Skeletal muscle satellite cell (primary cell): ENCODE data around the gene PUM1.

ENCODE experiments used
- H3K27me3 ChIP-seq: 2 replicates; pipeline ENCODE4 v1.7.0; 2013; ENCODE audit warnings: low read length; ENCODE audit not compliant: control insufficient read depth, insufficient read depth
- H3K36me3 ChIP-seq: 2 replicates; pipeline ENCODE4 v1.7.0; 2013; ENCODE audit warnings: mild to moderate bottlenecking, control low read depth, low read length; ENCODE audit not compliant: insufficient read depth
- H3K4me1 ChIP-seq: 2 replicates; pipeline ENCODE4 v1.7.0; 2013; ENCODE audit warnings: low read length; ENCODE audit not compliant: control insufficient read depth, insufficient read depth
- H3K4me2 ChIP-seq: 2 replicates; pipeline ENCODE4 v1.7.0; 2013; ENCODE audit warnings: mild to moderate bottlenecking, low read length
- H3K4me3 ChIP-seq: 2 replicates; pipeline ENCODE4 v1.7.0; 2013; ENCODE audit warnings: low read length
- H3K9ac ChIP-seq: 2 replicates; pipeline ENCODE4 v1.7.0; 2013; ENCODE audit warnings: mild to moderate bottlenecking, low read depth, low read length, moderate library complexity
- H3K9me3 ChIP-seq: replicated peaks from 2 replicates; pipeline ENCODE4 v1.7.0; 2013; ENCODE audit warnings: mild to moderate bottlenecking, control low read depth, low read length

The PUM1 gene

DNA sequence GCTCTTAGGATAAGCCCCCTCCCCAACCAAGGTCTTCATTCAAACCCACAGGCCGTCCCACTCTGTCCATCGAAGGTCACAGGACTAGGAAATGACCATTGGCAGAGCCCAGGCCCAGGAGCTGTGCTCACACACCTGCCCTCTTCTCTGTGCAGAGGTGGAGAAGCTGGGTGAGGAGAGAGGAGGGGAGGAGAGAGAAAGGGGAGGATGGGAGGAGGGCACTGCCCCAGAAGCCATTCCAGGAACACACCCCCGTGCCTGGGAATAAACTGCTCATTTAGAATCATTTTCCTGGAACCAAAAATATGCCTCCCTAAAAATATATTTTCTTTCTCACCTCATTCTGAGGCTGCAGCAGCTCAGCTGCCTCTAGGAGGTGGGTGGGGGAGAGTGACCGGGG lies 150.6 kb downstream of the PUM1 start:
- H3K4me1 ChIP-seq: peaks cover 24% of the 10 kb centered on the region
- no peaks in the 10 kb centered on the region for H3K36me3 ChIP-seq
- H3K4me3 ChIP-seq: no peak overlapping the region
- no peaks in the 10 kb centered on the region for H3K9me3 ChIP-seq
- H3K9ac ChIP-seq: no peak overlapping the region
- no peaks in the 10 kb centered on the region for H3K27me3 ChIP-seq
- no peak overlapping the region for H3K4me2 ChIP-seq

DNA sequence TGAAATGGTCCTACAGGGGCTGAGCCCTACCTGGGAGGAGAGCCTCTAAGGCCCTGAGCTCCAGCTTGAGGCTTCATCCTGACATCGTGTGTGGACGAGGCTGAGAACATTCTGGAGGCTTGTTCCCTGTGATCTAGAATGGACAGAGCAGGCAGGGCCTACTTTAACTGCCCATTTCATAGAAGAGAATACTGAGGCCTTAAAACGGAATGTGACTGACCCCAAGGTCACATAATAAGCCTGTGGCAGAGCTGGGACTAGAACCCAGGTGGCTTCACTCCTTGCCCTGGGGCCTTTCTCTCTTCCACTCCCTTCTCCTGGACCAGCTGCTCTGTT lies 151.0 kb downstream of the PUM1 start:
- Histone ChIP-seq H3K36me3 (no peaks in the 10 kb centered on the region), H3K4me2 (no peak overlapping the region), H3K4me3 (no peak overlapping the region), H3K27me3 (no peaks in the 10 kb centered on the region), H3K9me3 (no peaks in the 10 kb centered on the region), H3K4me1 (peaks cover 24% of the 10 kb centered on the region), H3K9ac (no peak overlapping the region)

DNA sequence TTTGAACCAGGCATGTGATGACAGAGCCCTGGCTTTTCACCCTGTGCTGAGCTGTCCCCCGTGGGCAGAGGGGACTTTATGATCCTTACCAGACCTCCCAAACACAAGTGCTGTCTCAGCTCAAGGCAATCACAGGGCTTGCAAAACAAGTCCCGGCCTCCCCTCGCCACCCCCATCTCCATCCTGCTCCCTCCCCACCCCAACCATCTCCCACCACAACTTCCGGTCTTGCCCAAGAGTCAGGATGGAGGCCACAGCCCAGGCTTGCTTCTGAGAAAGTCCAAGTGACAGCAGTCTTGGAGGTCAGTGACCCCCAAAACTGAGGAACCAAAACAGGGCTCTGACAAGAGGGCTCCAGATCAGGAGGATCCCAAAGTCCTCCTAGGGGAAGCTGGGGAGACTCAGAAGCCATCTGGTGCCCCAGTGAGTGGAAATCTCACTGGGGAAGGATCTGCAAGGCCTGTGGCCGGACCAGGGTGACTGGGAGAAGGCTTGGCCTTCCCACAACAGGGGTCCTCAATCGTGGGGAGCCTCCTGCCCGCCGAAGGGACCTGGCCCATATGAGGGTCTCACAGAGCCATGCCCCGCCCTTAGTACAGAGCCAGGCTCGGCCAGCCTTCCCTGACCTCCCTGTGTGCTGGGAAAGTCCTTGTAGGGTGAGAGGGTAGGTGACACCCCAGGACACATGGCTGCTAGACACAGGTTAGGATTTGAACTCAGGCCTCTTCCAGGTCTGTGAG lies 152.4 kb downstream of the PUM1 start:
- no peak overlapping the region for H3K4me2 ChIP-seq
- no peak overlapping the region for H3K4me3 ChIP-seq
- H3K9ac ChIP-seq: no peak overlapping the region
- H3K4me1 ChIP-seq: peaks cover 23% of the 10 kb centered on the region
- no peaks in the 10 kb centered on the region for H3K36me3 ChIP-seq
- no peaks in the 10 kb centered on the region for H3K27me3 ChIP-seq
- no peaks in the 10 kb centered on the region for H3K9me3 ChIP-seq

DNA sequence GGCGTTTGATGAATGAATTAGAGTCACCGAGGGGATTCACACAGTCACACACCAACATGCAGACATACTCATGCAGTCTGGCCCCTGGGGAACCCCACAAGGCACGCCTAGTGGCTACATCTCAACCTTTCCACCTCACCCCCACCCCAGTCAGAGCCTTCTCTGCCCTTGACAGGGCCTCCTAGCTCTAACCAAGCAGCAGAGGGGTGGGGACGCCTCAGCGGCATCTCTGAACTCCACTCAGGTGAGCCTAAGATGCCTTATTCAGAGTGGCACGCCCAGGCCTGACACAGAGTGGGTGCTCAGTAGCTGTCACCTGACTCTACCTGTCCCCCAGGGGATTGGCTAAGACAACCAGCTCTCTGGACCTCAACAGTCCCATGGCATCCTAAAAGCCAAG lies 153.3 kb downstream of the PUM1 start:
- Histone ChIP-seq H3K9me3 (no peaks in the 10 kb centered on the region), H3K4me3 (no peak overlapping the region), H3K27me3 (no peaks in the 10 kb centered on the region), H3K9ac (no peak overlapping the region), H3K36me3 (no peaks in the 10 kb centered on the region), H3K4me2 (no peak overlapping the region), H3K4me1 (peaks cover 30% of the 10 kb centered on the region)

DNA sequence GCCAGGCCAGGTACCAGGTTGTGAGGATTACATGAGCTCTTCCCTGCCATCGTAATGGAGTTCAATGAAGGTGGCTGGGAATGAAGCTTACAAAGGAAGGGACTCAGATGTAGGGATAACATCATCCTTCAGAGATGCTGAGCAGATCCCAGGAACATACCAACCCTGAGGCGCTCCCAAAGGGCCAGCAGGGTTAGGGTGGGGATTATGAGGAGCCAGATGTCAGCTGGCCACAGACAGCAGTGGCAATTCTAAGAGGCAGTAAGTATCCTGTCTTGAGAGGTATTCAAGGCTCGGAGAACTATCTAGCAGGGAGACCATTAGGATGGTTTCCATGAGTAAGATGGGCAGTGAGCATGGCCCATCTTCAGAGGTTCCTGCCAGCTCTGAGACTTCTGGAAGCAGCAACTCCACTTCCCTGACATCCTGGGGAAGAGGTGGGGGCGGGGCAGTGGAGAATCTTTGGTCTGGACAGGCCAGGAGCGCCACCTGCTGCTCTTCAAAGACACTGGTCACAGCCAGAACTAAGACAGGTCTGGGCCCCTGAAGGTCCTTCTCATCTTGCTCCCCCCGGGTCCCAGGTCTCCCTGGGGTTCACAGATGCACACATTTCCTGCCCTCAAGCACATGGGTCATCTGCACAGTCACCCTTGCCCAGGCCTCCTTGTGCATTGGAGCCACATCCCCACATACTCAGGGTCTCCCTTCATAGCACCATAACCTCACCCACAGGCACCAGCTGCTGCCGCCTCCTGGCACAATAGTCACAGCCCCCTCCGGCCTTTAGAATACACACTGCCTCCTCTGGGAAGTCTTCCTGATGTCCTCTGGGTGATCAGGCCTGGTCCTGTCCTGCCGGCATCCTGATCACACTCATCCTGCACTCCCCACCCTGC lies 154.2 kb downstream of the PUM1 start:
- Histone ChIP-seq H3K9ac (no peak overlapping the region), H3K4me1 (peaks cover 34% of the 10 kb centered on the region), H3K36me3 (no peaks in the 10 kb centered on the region), H3K27me3 (no peaks in the 10 kb centered on the region), H3K9me3 (no peaks in the 10 kb centered on the region), H3K4me2 (no peak overlapping the region), H3K4me3 (no peak overlapping the region)

DNA sequence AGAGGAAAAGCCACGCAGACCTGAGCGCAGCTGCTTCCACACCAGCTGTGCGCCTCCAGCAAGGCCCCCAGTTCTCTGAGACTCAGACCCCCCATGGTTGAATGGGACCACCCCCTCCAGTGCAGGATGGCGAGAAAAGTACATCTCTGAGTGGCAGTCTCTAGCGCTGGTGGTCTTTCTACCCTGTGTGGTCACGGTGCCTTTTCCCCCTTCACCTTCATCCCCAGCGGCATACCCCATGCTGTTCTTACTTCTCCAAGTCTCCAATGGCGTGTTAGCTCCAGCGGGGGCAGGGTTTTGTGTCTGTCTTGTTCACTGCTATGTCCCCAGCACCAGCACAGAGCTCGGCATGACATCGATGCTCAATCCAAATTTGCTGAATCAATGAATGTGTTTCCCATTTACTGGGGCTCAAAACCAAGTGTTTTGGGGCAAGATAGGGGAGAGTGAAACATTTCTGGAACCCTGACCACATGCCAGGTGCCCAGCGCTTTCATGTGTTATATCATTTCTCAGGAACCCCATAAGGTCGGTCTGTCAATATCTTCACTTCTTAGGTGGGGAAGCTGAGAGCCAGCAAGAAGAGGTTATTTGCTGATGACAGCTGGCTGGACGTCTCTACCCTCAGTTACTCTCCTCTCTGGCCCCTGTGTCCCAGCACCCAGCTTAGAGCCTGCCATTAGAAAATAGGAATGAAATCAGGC lies 156.0 kb downstream of the PUM1 start:
- H3K4me1 ChIP-seq: peaks cover 36% of the 10 kb centered on the region
- no peaks in the 10 kb centered on the region for H3K9me3 ChIP-seq
- H3K36me3 ChIP-seq: no peaks in the 10 kb centered on the region
- H3K4me3 ChIP-seq: peak overlapping the region; percentile 72
- peak overlapping the region; percentile 67 for H3K9ac ChIP-seq
- peak overlapping the region; percentile 94 for H3K4me2 ChIP-seq
- H3K27me3 ChIP-seq: no peaks in the 10 kb centered on the region

DNA sequence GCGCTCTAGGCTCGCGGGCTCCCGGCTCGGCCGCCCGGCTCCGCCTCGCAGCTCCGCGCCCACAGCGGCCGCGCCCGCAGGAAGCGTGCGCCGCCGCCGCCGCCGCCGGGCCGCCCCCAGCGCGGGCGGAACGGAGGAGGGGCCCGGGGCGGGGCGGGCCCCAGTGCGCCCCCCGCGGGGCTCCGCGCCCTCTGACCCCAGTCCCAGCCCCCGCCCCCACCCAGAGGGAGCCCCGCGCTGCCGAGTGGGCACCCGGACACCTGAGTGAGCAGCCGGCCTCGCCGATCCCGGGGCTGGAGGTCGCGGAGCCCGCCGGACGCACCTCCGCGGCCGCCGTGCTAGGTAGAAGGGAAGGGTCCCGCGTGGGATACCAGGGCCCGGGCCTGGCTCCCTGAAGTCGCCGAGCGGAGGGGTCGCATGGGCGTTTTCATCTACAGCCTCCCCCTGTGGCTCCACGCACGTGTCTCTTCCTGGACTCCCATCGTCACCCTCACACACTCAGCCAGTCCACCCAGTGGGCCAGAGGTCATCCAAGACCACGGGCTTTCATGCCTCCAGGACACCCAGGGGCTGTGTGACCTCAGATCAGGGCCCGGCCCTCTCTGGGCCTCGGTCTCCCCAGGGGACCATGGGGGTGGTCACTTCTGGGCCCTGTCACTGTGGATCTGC lies 156.7 kb downstream of the PUM1 start, which contains the start of gene SDC3:
Gene SDC3, minus strand, starts transcription at position 63 of the 669 bp plus-strand sequence. CDS start 172 bp downstream, outside the sequence.
- peak within 1 kb of the TSS; percentile 76 for H3K4me3 ChIP-seq
- no peaks in the 10 kb centered on the region for H3K36me3 ChIP-seq
- no peaks in the 10 kb centered on the region for H3K27me3 ChIP-seq
- H3K9ac ChIP-seq: peak within 1 kb of the TSS; percentile 81
- peaks cover 36% of the 10 kb centered on the region for H3K4me1 ChIP-seq
- H3K4me2 ChIP-seq: peak within 1 kb of the TSS; percentile 94
- H3K9me3 ChIP-seq: no peaks in the 10 kb centered on the region

DNA sequence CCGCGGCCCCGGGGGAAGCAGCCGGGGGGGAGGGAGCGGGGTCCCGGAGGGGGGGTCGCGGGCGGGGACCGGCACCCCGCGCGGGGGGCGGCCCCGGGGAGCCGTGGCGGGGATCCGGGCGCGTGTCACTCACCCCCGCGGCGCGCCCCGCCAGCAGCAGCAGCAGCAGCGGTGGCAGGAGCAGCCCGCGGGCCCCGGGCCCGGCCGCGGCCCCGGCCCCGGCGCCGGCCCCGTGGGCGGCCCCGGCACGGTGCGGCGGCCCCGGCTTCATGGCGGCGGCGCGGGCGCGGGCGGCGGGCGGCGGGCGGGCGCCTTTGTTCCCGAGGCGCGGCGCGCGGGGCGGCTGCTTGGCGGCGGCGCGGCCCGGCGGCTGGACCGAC lies 157.2 kb downstream of the PUM1 start:
- H3K27me3 ChIP-seq: no peaks in the 10 kb centered on the region
- H3K4me3 ChIP-seq: peak overlapping the region; percentile 76
- H3K36me3 ChIP-seq: no peaks in the 10 kb centered on the region
- peak overlapping the region; percentile 81 for H3K9ac ChIP-seq
- no peak overlapping the region for H3K4me2 ChIP-seq
- H3K9me3 ChIP-seq: no peaks in the 10 kb centered on the region
- peaks cover 36% of the 10 kb centered on the region for H3K4me1 ChIP-seq

DNA sequence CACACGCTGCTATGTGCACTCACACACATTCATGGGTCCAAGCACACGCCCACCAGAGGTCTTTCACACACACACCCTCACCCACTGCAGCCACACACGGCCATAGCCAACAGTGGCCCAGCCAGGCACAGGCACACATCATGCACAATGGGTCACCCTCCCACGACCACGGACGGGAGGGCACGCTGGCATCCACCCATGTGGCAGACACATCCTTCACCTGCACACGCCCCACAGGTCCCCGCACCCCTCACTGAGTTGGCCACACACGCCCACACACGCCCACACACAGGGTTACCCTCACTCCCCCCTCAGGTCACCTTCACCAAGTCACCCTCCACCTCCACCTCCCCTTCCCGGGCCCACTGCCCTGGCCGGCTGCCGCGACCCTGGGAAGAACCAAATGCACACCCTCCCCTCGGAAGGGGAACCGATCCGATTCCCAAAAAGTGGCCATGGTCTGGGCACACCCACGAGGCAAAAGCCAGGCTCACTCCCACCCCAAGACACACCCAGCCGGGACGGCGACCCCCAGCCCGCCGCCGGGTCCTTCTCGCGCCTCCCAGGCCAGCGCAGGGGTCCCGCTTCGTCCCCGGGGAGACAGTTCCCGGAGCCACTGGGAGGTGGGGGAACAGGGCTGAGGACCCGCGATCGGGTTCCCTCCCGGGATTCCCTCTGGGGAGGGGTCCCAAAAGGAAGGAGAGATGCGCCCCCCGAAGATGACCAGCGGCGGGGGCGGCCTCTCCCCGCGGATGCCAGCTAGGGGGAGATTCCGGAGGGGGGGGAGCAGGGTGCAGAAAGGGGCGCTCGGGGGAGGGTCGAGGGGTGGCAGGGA lies 157.8 kb downstream of the PUM1 start:
- H3K4me3 ChIP-seq: peak overlapping the region; percentile 76
- H3K9me3 ChIP-seq: no peaks in the 10 kb centered on the region
- H3K4me2 ChIP-seq: peak overlapping the region; percentile 93
- peak overlapping the region; percentile 81 for H3K9ac ChIP-seq
- H3K27me3 ChIP-seq: no peaks in the 10 kb centered on the region
- peaks cover 37% of the 10 kb centered on the region for H3K4me1 ChIP-seq
- H3K36me3 ChIP-seq: no peaks in the 10 kb centered on the region

DNA sequence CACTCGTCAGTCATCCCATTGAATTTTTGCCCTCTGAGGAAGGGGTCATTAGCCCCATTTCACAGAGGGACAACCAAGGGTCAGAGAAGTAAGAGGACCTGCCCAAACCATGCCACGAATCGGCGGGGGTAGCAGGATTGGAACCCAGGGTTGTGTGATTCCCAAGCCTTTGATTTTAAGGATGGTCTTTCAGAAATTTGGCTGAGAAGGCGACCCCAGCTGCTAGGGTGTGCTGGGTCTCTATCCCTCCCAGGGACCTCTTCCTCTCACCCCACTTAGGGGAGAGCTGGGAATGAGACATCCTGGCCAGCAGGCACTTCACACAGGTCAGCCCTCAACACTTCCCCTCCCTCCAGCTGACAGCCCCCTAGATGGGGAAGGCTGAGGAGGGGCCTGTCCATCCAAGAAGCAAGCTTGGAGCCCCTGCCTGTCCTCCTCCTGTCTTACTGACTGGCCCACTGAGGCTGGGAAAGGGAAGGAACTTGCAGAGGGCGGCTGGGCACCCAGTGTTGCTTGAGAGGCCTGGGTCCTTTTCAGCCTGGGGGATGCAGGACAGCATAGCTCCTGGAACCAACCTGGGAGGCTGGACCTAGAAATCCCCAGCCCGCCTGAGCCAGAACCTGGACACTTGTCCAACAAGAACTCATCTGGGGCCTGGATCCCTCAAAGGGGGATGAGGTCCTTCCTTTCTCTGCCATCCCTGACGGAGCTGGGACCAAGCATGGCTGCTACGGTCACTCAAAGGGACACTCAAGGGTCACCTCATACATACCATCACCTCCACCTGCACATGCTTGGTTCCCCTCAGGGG lies 158.7 kb downstream of the PUM1 start:
- Histone ChIP-seq H3K4me2 (peak overlapping the region; percentile 93), H3K4me1 (peaks cover 46% of the 10 kb centered on the region), H3K36me3 (no peaks in the 10 kb centered on the region), H3K9me3 (no peaks in the 10 kb centered on the region), H3K27me3 (no peaks in the 10 kb centered on the region), H3K9ac (no peak overlapping the region), H3K4me3 (peak overlapping the region; percentile 76)
